DND-41 (cell line): ENCODE measurements around the gene ARHGAP24.

Experiments
- CTCF ChIP-seq: IDR thresholded peaks from 2 replicates; pipeline ENCODE4 v1.5.1; 2012; ENCODE audit warnings: borderline replicate concordance, low read length, moderate library complexity, mild to moderate bottlenecking; ENCODE audit not compliant: poor library complexity, severe bottlenecking; ENCODE audit errors: extremely low read depth
- EZH2 ChIP-seq: IDR thresholded peaks from 3 replicates; pipeline ENCODE4 v1.6.1; 2012; ENCODE audit warnings: borderline replicate concordance, low read depth, mild to moderate bottlenecking, moderate library complexity, low read length, inconsistent platforms; ENCODE audit not compliant: severe bottlenecking

GRCh38 chr4:85672116-85672515 lies 197.2 kb downstream of the ARHGAP24 start:
- no peak for TF ChIP-seq CTCF
- TF ChIP-seq EZH2: no peak
